Adrenal gland (tissue), 12 donors: ENCODE results near the gene ERICH6. TPM values are rescaled to one million over a fixed set of nuclear protein-coding genes. Genes with fewer than 3 reads are reported as not detected.

Source experiments
- DNase-seq, 7 donors: peaks; one replicate each; pipeline ENCODE4 v3.0.0-alpha.2; 2019 to 2020
- H3K27ac ChIP-seq, 5 donors: fragments of 200-600 bp; sonication (generic) in 4 of 5; 1 replicate in 3 of 5; 2 replicates in 2 of 5; pipeline versions ENCODE4 v1.5.1 to v1.8.0; 2016 to 2020; ENCODE audit warnings: mild to moderate bottlenecking in 1 of 5
- H3K27me3 ChIP-seq: fragments of 200-600 bp; 2 replicates; pipeline ENCODE4 v1.8.0; 2021
- H3K36me3 ChIP-seq, 2 donors: fragments of 200-600 bp; replicated peaks in 1 of 2; 1 replicate in 1 of 2; 2 replicates in 1 of 2; pipeline versions ENCODE4 v1.5.1 to v1.8.0; 2018 to 2022
- H3K4me1 ChIP-seq, 2 donors: fragments of 200-600 bp; replicated peaks in 1 of 2; 1 replicate in 1 of 2; 2 replicates in 1 of 2; pipeline versions ENCODE4 v1.5.1 to v1.8.0; 2018 to 2021
- H3K4me3 ChIP-seq, 4 donors: fragments of 200-600 bp; sonication (generic) in 3 of 4; one replicate each; pipeline ENCODE4 v1.5.1; 2016 to 2018
- H3K9me3 ChIP-seq, 3 donors: fragments of 200-600 bp; sonication (generic) in 1 of 3; replicated peaks in 1 of 3; 1 replicate in 2 of 3; 2 replicates in 1 of 3; pipeline versions ENCODE4 v1.5.1 to v1.8.0; 2016 to 2021
- POLR2A ChIP-seq, 2 donors: fragments of 450-650 bp; IDR thresholded peaks; one replicate each; pipeline ENCODE4 v1.6.1; 2017; ENCODE audit warnings: antibody characterized with exemption in 2 of 2, mild to moderate bottlenecking in 2 of 2, moderate library complexity in 1 of 2
- WGBS, 4 donors: extraction: QIAGEN DNeasy Blood & Tissue Kit in 2 of 4; methylation state at CpG; one replicate each; pipeline versions ENCODE4 v1.1.5 to v1.1.7; 2013 to 2017; 5-methylcytosine and 5-hydroxymethylcytosine counted together
- intact Hi-C, 2 donors: fragments of 100-400 bp; cut with DNase I; formaldehyde crosslinking; loops; one replicate each; pipeline versions ENCODE4 v1.14.1 to v1.15.0; 2022 to 2023
- polyA plus RNA-seq, 3 donors: library from polyadenylated mRNA; stranded (reverse); fragments of 200-250 nt in 2 of 3; fragments of 350-450 nt in 1 of 3; fragmentation: Illumina TruSeq in 1 of 3; extraction: RNeasy Lipid Tissue Mini Kit (QIAGEN cat#74804) in 1 of 3; gene quantifications; one replicate each; pipeline ENCODE4 v1.2.3, GENCODE V29; 2013 to 2014
- total RNA-seq, 9 donors: library from RNA; depleted of rRNA in 4 of 9; stranded (reverse); fragments of >200 nt in 4 of 9; fragments of 120-200 nt in 1 of 9; fragmentation: NEBNext Ultra II Directional in 1 of 9; extraction: Animal tissue kit (Norgen Biotek cat#: 25700) in 1 of 9; gene quantifications; one replicate each; pipeline versions ENCODE4 v1.1.0 to v1.2.4, GENCODE V29; 2013 to 2023
- TF ChIP-seq, protein P1 (sequence below), 6 experiments: fragments of 450-650 bp in 4 of 6; fragments of 200-600 bp in 2 of 6; sonication (generic) in 1 of 6; IDR thresholded peaks; 1 replicate in 5 of 6; 2 replicates in 1 of 6; pipeline versions ENCODE4 v1.5.1 to v1.8.0; 2016 to 2021; ENCODE audit warnings: antibody characterized with exemption in 6 of 6, mild to moderate bottlenecking in 2 of 6, moderate library complexity in 1 of 6
- donor health status: healthy with polysubstance abuse.
- donor health status: Bipolar disorder and iron deficiency.
- donor health status: DM: yes; HTN: yes; CAD: no.
- donor health status: DM: no; HTN: no; CAD: no.
- donor health status: DM: no; HTN: no; CAD: no.
- donor health status: DM: yes; HTN: yes; CAD: no.

Gene ERICH6
- total and polyA plus RNA-seq, 12 donors: 0.22 to 0.55 (median 0.46) TPM; not detected in 8

- WGBS, 4 donors: 63 to 86% (median 81%) methylated on average over 2 of the region's 2 CpGs
- TF ChIP-seq POLR2A (IDR thresholded peaks at IDR 0.05): no peak
- TF ChIP-seq, protein P1, sequence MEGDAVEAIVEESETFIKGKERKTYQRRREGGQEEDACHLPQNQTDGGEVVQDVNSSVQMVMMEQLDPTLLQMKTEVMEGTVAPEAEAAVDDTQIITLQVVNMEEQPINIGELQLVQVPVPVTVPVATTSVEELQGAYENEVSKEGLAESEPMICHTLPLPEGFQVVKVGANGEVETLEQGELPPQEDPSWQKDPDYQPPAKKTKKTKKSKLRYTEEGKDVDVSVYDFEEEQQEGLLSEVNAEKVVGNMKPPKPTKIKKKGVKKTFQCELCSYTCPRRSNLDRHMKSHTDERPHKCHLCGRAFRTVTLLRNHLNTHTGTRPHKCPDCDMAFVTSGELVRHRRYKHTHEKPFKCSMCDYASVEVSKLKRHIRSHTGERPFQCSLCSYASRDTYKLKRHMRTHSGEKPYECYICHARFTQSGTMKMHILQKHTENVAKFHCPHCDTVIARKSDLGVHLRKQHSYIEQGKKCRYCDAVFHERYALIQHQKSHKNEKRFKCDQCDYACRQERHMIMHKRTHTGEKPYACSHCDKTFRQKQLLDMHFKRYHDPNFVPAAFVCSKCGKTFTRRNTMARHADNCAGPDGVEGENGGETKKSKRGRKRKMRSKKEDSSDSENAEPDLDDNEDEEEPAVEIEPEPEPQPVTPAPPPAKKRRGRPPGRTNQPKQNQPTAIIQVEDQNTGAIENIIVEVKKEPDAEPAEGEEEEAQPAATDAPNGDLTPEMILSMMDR (IDR thresholded peaks at IDR 0.05): no peak
- Histone ChIP-seq H3K4me1 (no peaks in the 10 kb centered on the region), H3K27me3 (no peaks in the 10 kb centered on the region), H3K4me3 (no peak overlapping the region), H3K9me3 (peaks cover 0 to 2% (median 0%) of the 10 kb centered on the region in 3 donors), H3K36me3 (no peaks in the 10 kb centered on the region), H3K27ac (no peak overlapping the region)
- intact Hi-C loops: no loop called here
- no peak for DNase-seq
Observed at GRCh38 chr3:150681057-150681456, 22.7 kb downstream of the ERICH6 start.

DNA sequence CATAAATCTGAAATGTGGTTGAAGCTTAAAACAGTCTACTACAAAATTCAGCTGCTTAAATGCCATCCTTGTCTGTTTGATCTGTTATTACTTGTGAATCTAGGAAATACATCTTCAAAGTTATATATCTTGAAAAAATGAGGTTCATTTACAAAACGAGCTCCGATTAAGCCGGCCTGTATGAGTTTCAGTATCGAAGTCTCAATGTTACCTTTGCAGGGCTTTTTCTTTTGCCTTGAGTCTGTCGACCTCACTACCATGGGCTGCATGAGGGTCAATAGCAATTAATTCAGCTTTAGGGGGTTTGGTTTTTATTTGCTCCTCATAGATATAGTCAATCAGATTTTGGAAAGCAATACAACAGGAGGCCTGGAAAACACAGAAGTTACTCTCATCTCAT, 23.2 kb downstream of the ERICH6 start:
- H3K27me3 ChIP-seq: no peaks in the 10 kb centered on the region
- H3K27ac ChIP-seq: no peak overlapping the region
- TF ChIP-seq POLR2A (IDR thresholded peaks at IDR 0.05): no peak
- TF ChIP-seq, protein P1 (IDR thresholded peaks at IDR 0.05): no peak
- peaks cover 0 to 5% (median 0%) of the 10 kb centered on the region in 3 donors for H3K9me3 ChIP-seq
- H3K36me3 ChIP-seq: no peaks in the 10 kb centered on the region
- 85 to 89% (median 88%) methylated on average over 5 of the region's 5 CpGs for WGBS, 4 donors
- DNase-seq: no peak
- intact Hi-C loops: no loop called here
- no peaks in the 10 kb centered on the region for H3K4me1 ChIP-seq
- H3K4me3 ChIP-seq: no peak overlapping the region

DNA sequence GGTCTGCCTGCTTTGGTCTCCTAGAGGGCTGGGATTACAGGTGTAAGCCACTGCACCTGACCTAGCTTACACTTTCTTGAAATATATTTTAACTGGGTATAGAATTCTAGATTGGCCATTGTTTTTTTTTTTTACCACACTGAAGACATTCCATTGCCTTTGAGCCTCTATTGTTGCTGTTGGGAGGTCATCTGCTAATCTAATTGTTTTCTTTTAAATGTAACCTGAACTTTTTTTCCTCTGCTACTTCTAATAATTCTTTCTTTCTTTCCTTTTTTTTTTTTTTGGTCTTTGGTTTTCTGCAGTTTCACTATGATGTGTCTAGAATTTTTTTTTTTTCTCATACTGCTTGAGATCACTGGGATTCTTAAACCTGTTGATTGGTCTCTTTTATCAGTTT, 28.1 kb downstream of the ERICH6 start:
- Histone ChIP-seq H3K27ac (no peak overlapping the region), H3K36me3 (no peaks in the 10 kb centered on the region), H3K4me1 (no peaks in the 10 kb centered on the region), H3K9me3 (peaks cover 0 to 5% (median 0%) of the 10 kb centered on the region in 3 donors), H3K27me3 (no peaks in the 10 kb centered on the region), H3K4me3 (no peak overlapping the region)
- intact Hi-C loops: no loop called here
- TF ChIP-seq, protein P1 (IDR thresholded peaks at IDR 0.05): no peak
- no peak for TF ChIP-seq POLR2A (IDR thresholded peaks at IDR 0.05)
- no peak for DNase-seq

DNA sequence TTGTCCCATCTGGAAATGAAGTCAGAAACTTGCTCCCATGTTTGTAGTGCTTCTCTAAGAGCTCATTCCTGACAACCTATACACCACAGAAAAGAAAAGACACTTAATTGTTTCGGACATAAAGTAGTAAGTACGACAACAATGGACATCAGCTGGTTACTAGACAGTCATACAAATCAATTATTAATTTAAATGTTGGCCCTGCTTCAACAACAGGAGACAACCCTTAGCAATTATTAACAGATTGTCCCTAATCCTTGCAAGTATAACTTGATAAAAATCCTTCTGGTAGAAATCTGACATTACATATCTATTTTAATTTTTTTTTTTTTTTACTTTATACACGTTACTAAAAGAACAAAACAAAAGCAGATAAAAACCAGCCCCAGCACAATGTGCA, 29.8 kb downstream of the ERICH6 start:
- no peak overlapping the region for H3K4me3 ChIP-seq
- no peaks in the 10 kb centered on the region for H3K27me3 ChIP-seq
- no peaks in the 10 kb centered on the region for H3K36me3 ChIP-seq
- no peak for TF ChIP-seq POLR2A (IDR thresholded peaks at IDR 0.05)
- TF ChIP-seq, protein P1 (IDR thresholded peaks at IDR 0.05): no peak
- no peak overlapping the region for H3K27ac ChIP-seq
- intact Hi-C loops: no loop called here
- no peak for DNase-seq
- WGBS, 4 donors: 75 to 88% (median 80%) methylated on average over 3 of the region's 3 CpGs
- no peaks in the 10 kb centered on the region for H3K4me1 ChIP-seq
- H3K9me3 ChIP-seq: peaks cover 0 to 5% (median 0%) of the 10 kb centered on the region in 3 donors
